HG02642 (cell line): ENCODE data around the gene TMEM243.
"Not testable (repeated sequence)": the region's sequence is repeated elsewhere in the genome, so short reads cannot be mapped to it uniquely, and the experiment has no call there.

ENCODE experiments used
- ATAC-seq: cut with Tn5 transposase; IDR thresholded peaks from one replicate; pipeline ENCODE4 v1.9.1; 2021; ENCODE audit warnings: mild to moderate bottlenecking; ENCODE audit not compliant: unreplicated experiment, poor library complexity

Gene TMEM243

DNA sequence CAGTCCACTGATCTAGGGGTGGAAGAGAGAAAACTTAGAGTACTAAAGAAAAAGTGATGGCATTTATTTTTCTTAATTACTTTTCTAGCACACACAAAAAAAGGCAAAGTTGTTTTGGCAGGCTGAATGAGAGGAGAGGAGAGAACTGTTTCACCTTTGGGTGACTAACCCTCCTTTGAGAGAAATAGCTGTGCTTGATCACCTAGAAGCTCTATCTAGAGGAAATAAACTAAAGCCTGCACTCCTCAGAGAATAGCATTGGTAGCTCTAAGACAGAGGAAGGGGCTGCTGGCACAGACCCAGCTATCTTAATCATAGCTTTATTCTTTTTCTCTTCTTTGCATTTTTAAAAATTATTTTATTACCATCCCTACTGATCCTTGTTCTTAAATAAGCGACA lies 6.3 kb downstream of the TMEM243 start:
- ATAC-seq = no peak

DNA sequence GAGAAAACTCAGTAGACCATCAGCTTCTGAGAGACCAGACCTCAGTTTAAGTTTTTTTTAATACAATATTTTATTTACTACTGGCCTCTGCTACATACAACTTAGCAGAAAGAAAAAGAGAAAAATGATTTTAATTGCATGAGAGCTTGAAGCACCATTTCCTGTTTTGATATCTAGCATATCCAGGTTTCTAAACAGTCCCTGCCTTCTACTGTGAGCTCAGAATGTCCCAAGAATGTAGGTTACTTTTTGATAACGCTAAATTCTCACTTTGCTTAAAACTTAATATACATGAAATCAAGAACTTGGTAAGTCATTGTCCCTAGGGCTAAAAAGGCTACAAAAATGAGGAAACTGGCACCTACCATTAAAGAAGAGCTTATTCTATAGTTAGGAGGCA lies 7.0 kb downstream of the TMEM243 start:
- no peak for ATAC-seq

DNA sequence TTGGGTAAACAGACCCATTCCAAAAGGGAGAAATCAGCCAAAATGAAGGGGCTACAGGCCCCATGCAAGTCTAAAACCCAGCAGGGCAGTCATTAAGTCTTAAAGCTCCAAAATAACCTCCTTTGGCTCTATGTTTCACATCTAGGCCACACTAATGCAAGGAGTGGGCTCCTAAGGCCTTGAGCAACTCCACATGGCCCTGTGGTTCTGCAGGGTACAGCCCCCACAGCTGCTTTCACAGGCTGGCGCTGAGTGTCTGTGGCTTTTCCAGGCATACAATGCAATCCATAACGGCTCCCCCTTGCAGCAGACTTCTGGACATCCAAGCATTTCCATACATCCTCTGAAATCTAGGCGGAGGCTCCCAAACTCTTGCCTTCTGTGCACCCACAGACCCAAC lies 9.0 kb downstream of the TMEM243 start:
- ATAC-seq = no peak

- ATAC-seq = no peak
Measured at GRCh38 chr7:87209295-87209924, 10.1 kb downstream of the TMEM243 start.

DNA sequence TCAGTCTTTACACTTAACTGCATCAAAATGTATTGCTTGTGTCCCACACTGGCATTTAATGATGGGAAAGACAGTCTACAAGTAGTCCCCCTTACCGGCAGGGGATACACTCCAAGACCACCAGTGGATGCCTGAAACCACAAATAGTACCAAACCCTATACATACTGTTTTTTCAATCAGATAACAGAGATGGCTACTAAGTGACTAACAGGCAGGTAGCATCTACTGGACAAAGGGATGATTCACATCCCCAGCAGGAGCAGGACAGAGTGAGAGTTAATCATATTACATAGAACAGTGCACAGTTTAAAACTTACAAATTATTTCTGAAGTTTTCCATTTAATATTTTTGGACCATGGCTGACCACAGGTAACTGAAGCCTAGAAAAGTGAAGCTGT lies 13.2 kb downstream of the TMEM243 start:
- ATAC-seq = no peak

- ATAC-seq = not testable (repeated sequence)
Measured at GRCh38 chr7:87205701-87206100, 13.8 kb downstream of the TMEM243 start.

DNA sequence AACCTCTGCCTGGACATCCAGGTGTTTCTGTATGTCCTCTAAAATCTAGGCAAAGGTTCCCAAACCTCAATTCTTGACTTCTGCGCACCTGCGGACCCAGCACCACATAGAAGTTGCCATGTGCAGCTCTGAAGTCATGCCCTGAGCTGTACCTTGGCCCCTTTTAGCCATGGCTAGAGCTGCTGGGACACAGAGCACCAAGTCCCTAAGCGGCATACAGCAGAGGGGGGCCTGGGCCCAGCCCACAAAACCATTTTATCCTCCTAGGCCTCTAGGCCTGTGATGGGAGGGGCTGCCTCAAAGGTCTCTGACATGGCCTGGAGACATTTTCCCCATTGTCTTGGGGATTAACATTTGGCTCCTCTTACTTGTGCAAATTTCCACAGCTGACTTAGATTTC lies 14.6 kb downstream of the TMEM243 start:
- no peak for ATAC-seq

DNA sequence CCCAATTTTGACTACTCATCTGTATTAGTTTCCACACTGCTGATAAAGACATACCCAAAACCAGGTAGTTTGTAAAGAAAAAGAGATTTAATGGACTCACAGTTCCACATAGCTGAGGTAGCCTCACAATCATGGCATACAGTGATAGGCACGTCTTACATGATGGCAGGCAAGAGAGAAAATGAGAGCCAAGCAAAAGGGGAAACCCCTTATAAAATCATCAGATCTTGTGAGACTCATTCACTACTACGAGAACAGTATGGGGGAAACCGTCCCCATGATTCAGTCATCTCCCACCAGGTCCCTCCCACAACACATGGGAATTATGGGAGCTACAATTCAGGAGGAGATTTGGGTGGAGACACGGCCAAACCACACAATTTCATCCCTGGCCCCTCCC lies 15.6 kb downstream of the TMEM243 start:
- ATAC-seq = not testable (repeated sequence)

DNA sequence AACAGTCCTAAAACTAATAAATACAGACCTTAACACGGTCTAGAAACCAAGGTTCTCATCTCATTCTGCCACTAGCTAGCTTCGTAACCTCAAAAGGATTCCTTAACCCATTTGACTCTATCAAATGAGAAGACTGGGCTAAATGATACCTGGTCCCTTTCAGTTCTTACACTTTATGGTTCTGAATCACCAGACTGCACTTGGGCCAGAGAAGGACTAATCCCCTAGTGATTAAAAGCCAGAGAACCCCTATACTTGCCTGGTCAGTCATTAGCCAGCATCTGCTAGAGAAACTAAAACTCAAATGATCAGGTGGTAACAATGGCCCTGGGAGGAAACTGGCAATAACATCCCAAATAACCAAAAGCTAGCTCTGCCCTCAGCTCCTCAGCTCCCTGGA lies 16.8 kb downstream of the TMEM243 start:
- peak; percentile 51 for ATAC-seq

DNA sequence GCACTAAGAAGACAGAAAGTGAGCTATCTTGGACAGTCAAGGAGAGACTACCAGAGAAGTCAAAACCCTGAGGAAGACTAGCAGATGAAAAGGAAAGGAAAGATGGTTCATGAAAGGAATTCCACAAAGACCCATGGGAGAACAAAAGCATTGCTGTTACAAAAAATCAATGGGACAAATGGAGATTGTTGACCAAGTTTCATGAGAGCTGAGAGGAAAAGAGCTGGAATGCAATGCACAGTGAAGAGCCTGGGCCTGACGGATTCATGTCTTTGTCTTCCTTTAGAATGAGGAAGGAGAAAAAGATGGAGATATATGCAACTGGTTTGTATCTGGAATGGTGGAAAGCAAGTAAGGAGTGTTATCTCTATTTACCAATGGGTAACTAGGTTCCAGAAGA lies 17.3 kb downstream of the TMEM243 start:
- ATAC-seq = no peak

GRCh38 chr7:87199700-87200450 lies 19.7 kb downstream of the TMEM243 start:
- ATAC-seq = no peak

DNA sequence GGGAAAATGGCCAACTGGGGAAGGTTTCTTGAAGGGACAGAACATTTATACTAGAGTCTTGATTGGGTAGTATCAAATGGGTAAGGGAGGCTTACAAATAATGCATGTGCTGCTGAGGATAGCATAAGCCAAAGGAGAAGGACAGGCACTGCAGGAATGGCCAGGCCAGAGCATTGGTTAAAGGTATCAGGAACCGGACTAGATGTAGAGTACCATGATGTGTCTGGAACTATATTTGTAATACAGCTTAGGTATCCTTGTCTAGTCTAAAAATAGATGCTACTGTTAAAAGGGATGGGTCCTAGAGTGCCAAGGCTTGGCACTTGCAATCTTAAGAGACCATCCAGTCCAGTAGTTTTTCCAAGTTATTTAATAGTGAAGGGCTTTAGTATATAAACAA lies 20.3 kb downstream of the TMEM243 start:
- ATAC-seq = no peak

- no peak for ATAC-seq
Measured at GRCh38 chr7:87193912-87194311, 25.6 kb downstream of the TMEM243 start.

DNA sequence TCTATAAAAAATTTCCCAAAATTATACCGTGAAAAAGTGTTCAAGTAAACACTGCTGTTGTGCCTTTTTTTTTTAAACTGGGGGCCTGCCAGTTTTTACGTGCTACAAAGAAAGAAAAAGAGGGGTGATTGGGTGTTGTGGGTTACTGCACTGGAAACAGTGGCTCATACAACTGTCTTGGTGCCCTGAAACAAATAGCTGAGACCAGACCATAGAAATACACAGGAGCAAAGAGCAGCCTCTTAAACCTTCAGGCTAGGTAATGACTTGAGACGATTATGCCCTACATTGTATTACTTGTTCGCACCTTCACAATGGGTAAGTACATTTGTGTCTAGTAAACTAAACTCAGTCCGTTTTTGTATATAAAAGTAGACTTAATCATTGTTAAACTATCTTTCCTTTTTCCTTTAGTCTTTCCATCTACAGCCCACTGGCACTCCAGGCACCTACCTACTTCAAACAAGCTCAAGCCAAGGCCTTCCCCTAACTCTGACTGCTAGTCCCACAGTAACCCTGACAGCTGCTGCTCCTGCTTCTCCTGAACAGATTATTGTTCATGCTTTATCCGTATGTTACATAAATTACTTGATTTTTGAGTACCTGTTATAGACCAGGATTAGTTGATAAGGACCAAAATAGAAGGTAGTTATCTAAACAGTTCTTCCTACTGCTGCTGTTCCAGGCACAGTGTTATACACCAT lies 26.6 kb downstream of the TMEM243 start:
- no peak for ATAC-seq

GRCh38 chr7:87190783-87191182 lies 28.7 kb downstream of the TMEM243 start:
- no peak for ATAC-seq

- ATAC-seq = no peak
Measured at GRCh38 chr7:87188930-87189329, 30.6 kb downstream of the TMEM243 start.

DNA sequence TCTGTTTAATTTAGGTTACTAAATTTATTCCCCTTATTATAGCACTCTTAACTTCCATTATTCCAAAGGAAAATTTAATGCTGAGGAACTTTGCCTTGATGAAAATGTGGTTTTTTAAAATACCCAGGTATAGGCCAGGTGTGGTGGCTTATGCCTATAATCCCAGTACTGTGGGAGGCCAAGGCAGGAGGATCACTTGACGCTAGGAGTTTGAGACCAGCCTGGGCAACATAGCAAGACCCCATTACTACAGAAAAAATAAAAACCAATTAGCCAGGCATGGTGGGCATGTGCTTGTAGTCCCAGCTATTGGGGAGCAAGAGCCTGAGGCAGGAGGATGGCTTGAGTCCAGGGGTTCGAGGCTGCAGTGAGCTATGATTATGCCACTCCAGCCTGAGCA lies 32.4 kb downstream of the TMEM243 start:
- ATAC-seq = no peak

DNA sequence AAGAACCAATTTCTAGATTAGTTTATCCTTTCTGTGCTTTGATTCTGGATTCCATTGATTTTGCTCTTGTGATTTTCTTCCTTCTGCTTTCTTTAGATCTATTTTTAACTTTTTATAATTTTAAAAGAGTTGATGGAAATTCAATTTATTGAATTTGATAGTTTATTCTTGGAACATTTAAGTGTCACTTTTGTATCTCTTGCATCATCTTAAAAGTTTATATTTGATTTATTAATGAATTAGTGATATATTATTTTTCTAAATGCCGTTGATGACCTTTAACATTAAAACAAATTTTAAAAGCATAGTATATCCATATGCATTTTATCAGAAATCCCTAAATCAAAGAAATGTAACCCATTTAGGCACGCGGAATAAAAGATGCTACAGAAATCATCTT lies 40.4 kb downstream of the TMEM243 start:
- no peak for ATAC-seq

DNA sequence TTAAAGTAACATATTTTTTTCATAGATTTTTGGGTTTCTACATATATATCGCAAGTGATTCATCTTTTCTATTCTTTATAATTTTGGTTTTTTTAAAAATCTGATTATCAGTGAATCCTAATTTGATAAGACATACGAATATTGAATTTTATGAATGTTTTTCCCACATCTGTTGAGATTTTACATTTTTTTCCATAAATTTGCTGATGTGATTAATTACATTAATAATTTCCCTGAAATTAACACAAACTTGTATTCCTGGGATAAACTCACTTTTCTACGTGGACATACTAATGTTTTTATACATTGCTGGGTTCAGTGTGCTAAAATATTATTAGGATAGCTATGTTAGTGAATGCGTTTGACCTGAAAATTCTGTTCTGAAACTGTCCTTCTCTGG lies 41.2 kb downstream of the TMEM243 start:
- no peak for ATAC-seq

GRCh38 chr7:87173471-87173870 lies 46.1 kb downstream of the TMEM243 start:
- no peak for ATAC-seq

DNA sequence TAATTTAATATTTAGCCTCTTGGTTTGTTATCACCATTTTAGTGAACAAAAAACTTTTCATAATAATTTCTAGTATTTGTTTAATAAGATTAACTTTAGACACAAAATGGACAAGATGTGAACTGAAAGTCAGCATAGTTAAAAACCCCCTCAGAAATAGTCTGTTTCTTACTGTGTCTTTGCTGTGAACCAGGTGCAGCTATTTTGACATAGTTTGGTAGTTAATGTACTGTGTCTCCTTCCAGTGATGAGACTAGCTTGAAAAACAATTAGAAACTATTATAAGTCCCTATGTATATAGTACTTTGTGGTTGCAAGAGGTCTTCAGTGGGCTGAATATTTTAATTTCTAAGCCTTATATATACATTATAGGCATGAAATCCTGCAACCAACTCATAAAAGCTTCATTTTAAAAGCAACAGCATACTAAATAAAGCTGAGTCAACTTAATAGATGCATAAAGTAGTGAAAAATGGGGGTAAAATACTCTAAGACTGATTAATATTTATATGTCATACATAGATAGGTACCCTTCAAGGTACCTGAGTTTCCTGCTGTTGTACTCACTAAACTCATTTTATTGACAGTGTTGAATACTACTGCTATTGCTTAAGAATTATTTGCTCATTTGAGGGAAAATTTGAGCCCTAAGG lies 48.1 kb downstream of the TMEM243 start:
- ATAC-seq = no peak
